GM21717 (cell line): Measurements from ENCODE around the gene GLDC.

Source experiments
- ATAC-seq: cut with Tn5 transposase; IDR thresholded peaks from one replicate; pipeline ENCODE4 v1.9.1; 2021; ENCODE audit warnings: mild to moderate bottlenecking, moderate library complexity; ENCODE audit not compliant: unreplicated experiment

The GLDC gene

DNA sequence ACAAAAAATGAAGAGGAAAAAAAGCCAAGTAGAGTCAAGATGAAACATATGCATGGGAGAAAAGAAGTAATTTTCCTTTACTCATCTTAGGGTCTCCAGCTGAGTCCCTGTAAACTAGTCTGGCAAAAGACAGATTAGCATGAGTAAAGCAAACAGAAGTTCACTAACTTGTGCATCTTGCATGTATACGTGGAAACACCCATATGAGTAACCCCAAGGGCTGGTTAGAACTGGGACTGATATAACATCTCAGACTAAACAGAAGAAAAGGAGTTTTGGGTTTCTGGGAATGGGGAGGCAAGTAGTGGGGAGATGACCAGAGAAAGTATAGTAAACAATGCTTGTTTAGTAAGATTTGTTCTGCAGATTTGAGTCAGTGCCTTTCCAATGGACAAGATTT lies 20.1 kb upstream of the GLDC start:
- no peak for ATAC-seq

DNA sequence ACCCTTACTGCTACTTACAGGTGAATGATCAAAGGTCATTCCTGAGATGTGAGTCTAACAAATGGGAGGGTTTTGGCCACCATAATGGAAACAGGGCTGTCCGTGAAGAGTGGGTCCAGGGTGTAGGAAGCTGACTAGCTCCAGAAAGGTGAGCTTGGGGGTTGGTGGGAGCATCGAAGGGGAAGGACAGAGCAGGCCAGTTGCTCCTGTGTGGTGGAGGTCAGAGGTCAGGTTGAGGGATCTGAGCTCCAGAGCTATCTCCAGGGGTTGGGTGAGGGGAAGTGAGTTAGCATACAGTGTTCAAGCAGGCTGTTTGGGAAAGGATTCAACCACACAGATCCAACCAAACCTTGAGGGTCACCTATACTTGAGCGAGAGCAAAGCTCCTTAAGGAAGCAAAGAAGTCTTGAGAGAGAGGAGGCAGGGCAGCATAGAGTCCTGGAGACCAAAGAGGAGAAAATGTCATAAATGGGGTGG lies 18.7 kb upstream of the GLDC start:
- ATAC-seq, result no peak

DNA sequence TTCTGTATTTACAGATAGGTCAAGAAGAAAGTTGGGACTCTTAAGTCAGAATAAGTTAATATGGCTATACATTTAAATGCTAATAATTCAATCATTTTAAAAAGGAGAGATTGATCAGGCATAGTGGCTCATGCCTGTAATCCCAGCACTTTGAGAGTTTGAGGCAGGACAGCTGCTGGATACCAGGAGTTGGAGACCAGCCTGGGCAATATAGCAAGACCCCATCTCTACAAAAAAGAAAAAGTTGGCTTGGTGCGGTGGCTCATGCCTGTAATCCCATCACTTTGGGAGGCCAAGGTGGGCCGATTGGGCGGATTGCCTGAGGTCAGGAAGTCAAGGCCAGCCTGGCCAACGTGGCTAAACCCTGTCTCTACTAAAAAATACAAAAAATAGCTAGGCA lies 15.0 kb upstream of the GLDC start:
- ATAC-seq, result no peak

DNA sequence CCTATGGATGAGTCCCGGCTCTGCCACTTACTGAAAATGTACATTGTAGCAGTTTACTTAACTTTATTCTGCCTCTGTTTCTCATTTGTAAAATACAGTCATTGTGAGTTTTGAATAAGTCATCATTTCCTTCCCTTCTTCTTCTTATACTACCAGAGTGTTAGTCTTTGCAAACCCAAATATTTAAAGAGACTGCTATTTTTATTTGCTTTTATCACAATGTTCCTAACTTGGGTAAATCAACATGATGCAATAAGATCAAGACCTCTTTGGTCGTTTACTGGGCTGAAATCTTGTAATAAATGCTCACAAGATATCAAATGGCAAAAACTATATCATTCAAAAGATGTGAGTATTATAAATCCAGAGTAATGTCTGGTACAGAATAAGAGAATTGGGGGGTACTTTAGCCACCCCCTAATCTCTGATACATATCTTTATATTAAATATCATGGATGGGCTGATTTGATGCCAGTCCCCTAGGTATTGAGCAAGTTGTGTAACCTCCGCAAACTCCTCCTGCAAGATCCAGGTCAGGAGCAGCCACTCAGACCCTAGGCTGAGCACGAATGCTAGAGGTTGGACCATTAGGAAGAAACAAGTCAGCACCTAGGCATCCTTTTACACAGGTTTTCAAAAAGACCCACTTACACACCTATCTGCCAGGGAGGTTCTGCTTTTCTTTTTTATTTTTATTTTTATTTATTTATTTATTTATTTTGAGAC lies 13.3 kb upstream of the GLDC start:
- ATAC-seq, result no peak

DNA sequence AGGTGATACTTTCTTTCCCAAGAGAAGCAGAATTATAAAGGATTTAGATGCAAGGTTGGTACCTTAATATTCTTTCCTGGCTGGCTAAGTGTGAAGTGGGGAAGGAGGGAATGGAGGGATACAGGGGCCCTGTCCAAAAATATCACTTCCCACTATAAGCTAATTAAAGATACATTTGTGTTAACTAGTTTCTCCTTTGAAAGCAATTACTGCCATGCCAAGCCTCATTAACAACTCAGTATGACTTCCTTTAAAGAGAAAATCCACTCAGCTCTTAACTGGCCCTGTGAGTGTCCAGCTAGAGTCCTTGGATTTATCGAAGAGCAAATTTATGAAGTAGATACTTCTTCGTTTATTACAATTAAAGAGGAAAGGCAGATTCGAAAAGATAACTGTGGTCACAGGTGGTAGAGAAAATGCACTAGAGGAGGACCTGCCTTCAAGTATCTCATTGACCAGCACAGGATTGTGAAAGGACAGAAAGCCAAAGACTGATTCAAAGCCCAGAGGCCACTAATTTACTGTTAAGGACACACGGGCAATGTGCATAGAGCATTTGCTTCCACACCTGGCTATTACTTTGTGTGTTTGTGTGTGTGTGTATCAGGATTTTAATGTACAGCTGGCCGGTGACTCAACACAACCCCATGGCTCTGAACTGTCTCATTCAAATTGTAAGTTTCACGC lies 11.2 kb upstream of the GLDC start:
- no peak for ATAC-seq

DNA sequence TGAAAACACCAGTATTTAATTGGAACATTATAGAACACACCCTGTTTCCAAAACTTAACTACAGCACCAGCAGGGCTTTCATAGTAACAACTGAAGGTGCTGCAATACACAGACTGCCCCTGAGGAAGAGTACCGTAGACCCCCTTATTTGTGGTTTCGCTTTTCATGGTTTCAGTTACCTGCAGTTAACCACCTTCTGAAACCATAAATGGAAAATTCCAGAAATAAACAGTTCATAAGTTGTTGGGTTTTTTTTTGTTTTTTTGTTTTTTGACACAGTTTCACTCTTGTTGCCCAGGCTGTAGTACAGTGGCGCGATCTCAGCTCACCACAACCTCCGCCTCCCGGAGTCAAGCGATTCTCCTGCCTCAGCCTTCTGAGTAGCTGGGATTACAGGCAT lies 9.5 kb upstream of the GLDC start:
- peak; percentile 93 for ATAC-seq

DNA sequence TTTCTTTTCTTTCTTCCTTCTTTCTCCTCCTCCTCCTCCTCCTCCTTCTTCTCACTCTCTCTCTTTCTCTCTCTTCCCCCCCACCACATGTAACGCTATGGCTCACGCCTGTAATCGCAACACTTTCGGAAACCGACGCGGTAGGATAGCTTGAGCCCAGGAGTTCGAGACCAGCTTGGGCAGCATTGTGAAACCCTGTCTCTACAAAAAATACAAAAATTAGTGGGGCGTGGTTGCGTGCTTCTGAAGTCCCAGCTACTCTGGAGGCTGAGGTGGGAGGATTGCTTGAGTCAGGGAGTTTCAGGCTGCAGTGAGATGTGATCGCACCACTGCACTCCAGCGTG lies 736 bp upstream of the GLDC start:
- no peak for ATAC-seq

DNA sequence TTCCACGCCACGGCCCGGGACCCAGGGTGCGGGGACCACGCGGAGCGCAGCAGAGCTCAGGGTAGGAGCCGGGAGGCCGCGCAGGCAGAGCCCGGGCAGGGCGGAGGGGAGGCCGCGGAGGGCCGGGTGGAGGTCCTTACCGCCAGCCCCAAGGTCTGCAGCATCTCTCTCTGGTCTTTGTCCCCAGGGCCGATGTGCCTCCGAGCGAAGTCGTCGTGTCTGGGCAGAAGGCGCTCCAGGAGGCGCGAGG lies 499 bp downstream of the GLDC start:
- peak; percentile 23 for ATAC-seq

DNA sequence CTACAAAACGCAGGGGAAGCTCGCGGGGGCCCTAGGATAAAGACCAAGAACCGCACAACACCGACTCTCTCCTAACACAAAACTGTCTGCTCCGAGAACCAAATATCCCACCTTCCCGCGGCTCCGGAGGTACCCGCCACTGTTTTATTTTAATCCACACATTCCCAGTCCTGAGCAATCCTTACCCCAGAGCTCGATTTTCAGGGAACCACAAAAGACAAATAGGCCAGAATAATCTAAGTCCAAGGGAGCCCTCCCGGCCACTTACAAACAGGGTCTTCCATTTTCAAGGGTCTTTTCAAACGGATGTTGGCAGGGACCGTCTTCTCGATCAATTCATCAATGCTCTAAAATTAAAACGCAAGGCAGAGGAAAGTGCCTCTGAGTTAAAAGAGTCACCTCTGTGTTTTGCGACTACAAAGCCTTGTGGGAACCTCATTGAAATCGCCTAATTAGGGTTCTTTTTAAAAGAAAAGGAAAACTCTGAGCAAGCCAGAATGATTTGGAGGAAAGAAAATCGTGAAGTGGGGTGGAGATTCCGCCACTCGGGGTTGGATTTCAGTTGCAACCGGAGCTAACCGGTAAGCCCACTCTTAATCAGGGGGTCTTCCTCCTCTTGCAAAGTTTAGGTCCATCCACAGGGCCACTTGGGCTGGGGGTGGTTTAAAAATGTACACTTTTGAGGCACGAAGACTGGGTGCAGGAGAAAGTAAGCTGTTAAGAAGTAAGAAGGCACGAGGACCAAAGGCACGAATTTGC lies 1.0 kb downstream of the GLDC start:
- no peak for ATAC-seq

DNA sequence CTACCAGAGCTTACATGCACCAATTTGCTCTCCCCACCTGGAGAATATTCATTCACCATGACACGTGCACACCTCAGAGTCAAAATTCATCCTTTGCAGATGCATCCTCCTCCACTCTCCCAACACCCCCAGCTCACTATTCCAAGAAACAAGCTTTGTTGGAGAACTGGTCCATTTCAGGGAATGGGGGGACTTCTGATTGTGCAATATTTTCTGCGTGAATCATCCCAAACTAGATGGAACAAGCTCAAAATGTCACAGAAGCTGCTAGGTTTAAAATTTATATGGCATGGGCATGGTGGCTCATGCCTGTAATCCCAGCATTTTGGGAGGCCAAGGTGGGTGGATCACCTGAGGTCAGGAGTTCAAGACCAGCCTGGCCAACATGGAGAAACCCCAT lies 3.6 kb downstream of the GLDC start:
- no peak for ATAC-seq

DNA sequence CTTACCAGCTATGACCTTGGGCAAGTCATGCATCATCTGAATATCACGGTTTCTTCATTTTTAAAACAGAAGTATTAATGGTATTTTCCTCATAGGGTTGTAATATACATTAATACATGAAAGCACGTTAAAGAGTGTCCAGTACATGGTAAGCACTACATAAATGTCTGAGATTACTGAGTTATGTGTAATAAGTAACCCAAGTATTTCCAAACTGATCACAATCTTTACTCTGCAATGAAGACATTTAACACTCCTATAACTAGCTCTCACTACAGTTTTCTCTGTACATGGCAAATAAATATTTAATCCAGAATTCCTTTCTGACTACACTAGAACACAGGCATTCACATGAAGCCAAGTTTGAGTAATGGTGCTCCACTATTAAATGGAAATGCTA lies 4.0 kb downstream of the GLDC start:
- no peak for ATAC-seq

DNA sequence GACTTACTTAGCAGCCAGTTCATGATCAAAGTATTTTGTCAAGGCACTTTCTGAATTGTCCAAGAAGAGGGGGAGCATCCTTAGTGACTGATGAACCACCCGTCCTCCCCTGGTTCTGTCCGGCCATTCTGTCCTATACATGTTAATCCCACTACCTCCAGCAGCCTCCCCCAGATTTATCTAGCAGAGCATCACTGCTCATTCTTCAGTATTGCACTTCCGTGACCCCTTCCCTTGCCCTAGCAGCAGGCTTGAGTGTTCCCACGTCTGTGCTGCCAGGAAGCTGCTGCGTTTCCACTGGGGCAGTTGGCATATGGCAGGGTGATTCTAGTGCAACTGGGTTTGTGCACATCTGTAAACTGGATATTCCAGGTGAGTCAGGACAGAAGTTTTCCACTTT lies 4.5 kb downstream of the GLDC start:
- no peak for ATAC-seq

DNA sequence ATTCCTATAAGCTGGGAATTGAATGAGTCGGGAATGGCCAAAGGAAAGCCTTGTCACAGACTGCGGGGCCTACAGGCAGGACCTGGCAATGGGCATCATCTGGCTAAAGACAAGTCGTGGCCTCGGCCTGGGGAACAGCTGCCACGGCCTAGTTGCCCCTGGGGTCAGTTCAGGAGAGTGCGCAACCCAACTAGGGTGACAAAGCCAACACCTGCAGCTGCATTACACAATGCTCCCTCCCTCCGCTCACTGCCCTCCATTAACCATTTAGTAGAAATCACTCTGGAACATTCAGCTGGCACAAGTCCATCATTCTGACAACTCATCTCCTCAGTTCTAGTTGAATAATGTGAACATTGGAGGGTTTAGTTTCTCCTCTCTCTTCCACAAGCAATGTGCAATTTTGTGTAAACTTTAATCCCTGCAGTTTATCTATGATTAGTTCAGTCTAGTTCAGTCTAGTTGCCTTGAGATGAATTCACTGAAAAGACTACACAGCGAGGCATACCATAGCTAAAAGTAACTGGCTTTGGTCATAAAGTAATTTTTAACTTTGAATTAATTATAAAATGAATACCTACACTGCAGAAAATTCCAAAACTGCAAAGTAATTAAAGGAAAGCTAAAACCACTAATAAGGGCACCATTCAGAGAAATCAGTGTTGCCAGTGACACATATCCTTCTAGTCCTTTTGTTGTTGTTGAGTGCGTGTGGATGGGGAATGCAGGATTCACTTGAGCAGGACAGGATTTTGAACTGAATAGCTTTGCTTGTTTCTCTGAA lies 5.1 kb downstream of the GLDC start:
- no peak for ATAC-seq

DNA sequence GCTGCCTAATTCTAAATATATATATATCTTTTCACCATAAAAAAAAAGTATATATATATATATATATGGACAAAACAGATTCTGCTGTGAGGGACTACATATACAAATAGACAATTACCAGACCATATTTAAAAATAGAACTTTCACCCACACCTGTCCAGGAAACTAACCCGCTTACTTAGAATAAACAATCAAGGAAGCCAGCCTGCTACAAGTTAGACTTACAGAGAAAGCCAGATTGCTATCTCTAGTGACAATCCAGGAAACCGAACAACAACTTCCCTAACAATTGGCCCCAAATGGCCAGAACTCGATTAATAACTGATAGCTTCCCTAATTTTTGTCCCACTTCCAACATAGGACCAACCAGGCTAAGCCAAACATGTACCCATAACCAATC lies 5.9 kb downstream of the GLDC start:
- no peak for ATAC-seq

DNA sequence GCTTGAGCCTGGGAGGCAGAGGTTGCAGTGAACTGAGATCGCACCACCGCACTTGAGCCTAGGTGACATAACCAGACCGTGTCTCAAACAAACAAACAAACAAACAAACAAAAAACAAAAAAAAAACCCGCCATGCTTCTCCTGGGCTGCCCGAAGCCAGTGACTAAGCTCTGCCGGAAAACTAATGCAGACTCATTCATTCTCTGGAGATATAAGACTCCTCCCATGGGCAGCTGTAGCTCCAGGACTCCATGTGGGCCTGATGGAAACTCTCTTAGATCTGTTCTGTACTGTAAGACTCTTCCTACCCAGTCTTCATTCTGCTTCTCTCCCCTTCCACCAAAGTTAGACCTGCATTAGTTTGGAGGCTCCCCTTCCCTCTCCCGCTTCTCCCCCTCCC lies 11.1 kb downstream of the GLDC start:
- no peak for ATAC-seq

DNA sequence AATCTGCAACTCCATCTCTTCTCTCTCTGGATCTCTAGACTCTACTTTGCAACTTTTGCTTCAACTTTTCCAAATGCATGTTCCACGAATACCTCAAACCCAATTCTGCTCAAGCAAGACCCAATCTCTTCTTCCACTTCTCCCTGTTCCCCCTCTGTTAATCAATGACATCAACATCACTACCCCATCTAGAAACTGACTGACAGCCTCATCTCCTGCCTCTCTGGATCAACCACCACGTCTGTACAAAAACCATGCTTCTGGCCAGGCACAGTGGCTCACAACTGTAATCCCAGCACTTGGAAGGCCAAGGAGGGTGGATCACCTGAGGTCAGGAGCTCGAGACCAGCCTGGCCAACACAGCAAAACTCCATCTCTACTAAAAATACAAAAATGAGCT lies 12.2 kb downstream of the GLDC start:
- no peak for ATAC-seq

DNA sequence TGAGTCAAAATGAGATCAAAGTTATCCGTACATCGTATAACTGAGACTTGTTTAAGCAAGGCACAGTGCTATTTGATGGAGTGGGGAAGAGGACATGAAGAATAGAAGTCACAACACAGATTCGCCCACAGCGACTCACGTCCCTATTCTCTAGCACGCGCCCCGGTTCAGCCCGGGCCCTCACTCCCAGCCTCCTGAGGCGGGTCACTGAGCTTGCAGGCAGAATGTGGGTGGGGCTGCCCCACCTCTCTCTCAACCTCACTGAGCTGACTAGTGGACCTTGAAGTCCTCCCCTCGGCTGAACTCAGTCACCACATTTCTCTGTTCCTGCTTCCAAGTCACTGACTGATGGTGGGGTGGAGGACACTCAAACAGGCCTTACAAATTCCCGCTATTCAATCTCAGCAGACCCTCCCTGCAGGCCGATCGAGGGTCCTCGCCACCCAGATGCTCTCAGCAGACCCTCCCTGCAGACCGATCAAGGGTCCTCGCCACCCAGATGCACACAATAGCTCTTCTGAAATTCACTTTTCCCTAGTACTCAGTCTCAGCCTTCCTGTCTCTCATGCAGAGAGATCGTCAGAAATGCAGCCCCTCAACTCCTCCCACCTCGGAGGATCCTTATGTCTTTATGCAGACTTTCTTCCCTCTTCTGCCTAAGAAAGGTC lies 12.9 kb downstream of the GLDC start:
- peak; percentile 97 for ATAC-seq

DNA sequence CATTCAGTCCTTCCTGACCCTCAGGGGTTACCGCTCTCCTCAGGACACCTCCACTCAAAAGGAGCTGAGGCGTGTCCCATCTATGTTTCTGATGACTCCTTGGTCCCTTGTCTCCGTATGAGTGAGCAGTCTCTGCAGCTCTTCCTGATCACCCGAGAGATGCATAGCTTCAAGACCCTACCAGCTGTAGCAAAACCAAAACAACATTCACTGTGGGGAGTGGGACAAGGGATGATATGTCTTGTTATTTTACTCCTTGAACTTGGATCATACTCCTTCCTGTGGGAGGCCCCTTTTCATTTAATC lies 14.4 kb downstream of the GLDC start:
- ATAC-seq, result no peak

DNA sequence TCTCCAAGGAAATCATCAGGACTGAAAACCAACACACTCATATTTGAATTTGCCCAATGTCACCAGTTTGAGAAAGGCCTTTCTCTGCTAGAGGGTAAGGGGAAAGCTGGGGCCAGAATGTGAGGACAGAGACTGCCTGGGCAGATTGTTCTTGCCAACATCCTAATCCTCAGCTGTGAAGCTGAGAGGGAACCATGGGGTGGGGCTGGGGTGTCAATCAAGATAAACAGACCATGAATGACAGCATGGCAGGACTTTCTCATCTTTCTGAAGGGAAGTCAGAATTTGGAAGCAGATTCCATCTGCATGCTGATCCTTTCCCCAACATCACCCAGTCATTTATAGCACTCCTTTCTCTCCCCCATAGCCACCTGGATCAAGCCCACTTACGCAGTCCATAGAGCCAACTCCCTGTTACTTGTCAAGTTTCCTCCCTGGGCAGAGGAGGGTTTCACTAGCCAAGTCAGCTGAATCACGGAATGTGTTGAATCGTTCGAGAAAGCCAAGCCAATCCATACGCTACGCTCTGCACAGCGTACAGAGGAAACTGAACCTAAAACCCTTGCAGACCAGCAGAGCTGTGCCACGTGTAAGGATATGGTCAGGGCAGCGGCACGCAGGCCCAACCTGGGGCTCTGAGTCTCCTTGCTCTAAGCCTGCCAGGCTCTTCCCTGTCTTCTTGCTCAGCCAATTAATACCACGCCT lies 14.9 kb downstream of the GLDC start:
- ATAC-seq, result no peak

DNA sequence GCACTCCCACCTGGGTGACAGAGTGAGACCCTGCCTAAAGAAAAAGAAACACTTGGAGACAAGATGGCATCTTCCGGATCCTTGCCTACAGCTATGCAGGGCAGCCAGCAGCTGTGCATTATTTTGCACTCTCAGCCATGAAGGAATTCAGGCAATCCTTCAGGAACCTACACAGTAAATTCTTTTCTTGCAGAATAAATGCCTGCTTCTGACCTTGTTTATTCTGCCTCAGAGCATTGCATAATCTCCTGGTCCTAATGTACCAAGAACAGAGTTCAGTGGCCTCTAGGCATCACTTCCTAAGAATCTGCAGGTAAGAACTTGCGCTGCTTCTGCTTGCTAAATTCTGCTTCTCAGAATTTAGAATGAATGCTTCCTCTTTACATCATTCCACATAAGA lies 16.8 kb downstream of the GLDC start:
- ATAC-seq, result no peak

DNA sequence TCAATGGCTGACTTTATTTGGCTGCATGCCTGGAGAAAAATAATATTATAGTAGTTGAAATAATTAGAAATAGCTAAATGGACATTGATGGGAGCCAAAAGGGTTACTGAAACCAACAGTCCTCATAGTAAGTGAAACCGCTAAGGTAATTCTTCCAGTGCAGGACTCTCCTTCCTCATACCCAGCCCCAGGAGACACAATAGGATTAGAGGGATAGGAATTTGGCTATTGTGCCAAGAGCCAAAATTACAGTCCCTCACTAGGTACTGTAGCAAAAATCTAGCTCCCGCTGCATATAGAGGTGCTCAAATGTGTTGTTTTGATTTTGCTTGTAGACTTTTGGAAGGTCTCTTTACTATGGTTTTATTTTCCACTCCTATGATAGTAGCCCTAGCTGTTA lies 20.2 kb downstream of the GLDC start:
- no peak for ATAC-seq
